Inflammatory macrophage treated with lipopolysaccharide for 1 hour (primary cell): ENCODE results near the gene CD52.
A peak's percentile ranks its signal among the peaks of the same experiment; 100 is the strongest.
"Not testable (repeated sequence)": the region's sequence is repeated elsewhere in the genome, so short reads cannot be mapped to it uniquely, and the experiment has no call there.

Experiments used
- DNase-seq, 2 donors: peaks; one replicate each; pipeline ENCODE4 v3.0.0-alpha.2; 2020 to 2022

CD52 gene

DNA sequence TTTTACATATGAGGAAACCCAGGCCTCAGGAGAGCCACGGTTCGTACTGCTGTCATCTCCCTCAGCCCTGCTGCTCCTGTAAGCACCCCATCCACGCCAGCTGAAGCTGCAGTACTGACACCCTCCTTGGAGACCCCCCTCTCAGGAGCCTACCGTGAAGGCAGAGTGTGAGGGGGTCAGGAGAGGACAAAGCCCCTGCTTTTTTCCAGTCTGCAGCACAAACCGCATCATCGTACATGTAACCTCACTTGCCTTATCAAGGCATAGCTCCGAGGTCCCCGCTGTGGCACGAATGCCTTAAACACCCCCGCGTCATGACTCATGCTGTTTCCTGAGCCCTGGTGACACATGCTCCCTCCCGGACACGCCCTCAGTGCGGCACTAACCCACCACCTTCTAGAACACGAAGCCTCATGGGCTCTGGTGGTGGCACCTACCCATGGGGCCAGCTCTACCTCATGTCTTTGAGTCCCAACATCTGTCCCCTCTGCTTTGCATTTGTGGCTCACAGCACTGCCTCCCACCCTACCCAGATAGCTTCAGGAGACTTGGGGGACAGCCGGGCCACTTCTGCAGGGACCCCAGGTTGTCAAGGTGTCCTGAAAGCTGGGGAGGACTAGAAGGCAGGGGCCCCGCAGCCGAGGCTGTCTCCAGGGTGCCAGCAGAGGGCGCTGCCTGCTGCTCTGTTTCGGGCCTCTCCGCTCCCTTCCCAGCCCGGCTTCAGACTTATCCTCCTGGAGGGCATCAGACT is 33.0 kb upstream of the CD52 start:
- peak; percentile 89 to 94 for DNase-seq

DNA sequence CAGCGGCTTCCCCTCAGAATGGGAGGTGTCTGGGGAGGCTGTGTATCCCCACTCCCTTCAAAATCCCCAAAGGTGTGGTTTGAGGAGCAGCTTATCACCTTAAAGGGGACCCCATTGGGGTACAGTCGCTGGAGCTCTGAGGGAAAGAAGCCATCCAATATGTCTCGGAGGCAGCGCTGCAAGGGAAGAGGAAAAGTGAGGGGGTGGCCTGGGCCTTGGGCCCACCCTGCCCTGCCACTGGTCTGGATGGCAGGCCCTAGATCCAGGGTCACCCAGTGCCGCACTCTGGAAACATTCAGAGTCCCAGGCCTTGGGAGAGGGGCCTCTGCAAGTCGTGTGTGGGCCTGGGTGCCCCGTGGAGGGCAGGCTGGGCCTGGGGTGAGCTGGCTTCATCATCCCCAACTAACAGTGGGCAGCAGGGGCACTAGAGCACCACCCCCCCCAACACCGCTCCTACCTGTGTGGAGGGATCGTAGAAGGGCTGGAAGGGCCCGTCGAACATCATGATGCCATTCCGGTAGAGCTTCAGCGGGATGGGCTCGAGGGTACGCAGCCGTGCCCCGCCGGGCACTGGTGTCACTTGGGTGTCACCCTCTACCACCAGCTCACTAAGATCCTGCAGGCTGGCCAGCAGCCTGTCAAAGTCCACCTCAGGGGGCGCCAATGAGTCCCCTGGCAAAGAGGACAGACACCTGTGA is 32.2 kb upstream of the CD52 start:
- no peak for DNase-seq

DNA sequence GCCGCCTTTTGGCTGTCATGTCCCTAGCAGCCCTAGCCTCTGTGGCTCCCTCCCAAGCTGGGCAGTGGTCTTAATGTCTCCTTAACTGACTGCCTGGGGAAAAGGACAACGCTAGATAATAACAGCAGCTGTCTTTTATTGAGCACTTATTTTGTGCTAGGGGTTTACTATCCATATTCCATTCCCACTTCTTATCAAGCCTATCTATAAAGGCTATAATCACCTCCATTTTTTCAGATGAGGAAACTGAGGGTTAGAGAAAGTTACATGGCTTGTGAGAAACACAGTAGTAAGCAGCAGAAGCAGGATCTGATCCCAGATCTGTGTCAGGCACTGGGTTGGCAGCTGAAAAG is 31.7 kb upstream of the CD52 start:
- DNase-seq, result no peak

DNA sequence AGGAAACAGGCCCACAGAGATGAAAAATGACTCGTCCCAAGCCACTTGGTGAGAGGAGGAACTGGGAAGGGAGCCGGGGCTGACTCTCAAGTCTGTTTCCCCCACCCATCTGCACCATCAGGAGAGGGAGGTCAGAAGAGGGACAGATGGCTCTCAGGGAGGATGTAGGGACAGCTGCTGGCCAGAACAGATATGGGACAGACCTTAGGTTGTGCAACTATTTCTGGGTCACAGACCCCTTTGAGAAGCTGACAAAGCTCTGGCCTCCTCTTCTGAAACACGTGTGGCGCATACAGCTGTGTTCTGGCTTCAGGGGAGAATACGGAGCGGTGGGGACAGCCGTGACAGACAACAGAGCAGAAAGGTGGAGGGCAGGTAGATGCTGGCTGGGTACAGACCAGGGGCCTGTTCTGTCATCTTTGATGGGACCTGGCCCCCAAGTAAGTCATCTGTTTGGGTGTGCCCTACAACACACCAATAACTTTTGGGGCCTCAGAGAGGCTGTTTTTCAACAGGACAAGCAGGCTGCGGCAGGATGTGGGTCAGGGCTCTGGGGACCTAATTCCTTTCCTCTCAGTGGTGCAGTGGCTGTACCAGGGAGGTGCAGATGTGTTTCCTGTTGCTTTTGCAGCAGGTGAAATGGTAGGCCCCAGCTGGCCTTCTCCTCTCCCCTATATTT is 30.6 kb upstream of the CD52 start:
- DNase-seq, result peak in 1 of 2 donors; percentile 47

DNA sequence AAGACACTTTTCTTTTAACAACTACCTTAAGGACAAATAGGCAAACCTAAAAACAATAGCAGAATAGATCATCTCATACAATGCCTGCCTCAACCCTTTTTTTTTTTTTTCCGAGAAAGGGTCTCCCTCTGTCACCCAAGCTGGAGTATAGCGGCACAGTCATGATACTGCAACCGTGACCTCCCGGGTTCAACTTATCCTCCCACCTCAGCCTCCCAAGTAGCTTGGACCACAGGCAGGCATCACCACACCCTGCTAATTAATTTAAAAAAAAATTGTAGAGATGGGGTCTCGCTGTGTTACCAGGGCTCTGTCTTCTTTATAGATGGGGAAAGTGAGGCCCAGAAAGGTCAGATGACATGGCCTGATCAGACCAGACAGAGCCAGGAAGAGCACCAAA is 29.9 kb upstream of the CD52 start:
- no peak for DNase-seq

DNA sequence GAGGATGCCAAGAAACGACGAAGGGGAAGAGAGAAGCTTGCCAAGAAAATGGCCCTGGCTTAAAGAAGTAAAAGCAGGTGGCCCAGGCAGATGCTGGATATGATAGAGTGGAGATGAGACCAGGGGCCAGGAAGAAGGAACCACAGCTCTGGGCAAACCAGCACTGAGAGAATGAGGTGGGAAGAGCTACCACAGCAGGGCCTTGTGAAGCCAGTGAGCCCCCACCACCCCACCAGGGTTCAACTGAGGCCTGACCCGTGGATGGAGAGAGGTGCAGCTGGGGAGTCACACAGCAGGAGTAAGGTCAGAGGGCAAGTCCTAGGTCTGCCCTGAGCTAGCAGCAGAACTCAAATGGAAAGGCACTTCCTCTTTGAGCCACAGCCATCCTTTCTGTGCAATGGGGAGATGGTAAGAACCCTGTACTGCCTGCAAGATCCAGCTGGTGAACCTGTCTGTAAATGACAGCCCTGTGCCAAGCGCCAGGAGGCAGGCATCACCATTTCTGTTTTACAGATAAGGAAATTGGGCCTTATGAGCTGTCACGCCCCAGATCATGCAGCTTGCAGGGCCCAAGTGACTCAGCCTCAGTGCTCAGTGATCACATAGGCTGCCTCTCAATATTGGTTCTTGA is 29.3 kb upstream of the CD52 start:
- peak; percentile 45 to 67 for DNase-seq

DNA sequence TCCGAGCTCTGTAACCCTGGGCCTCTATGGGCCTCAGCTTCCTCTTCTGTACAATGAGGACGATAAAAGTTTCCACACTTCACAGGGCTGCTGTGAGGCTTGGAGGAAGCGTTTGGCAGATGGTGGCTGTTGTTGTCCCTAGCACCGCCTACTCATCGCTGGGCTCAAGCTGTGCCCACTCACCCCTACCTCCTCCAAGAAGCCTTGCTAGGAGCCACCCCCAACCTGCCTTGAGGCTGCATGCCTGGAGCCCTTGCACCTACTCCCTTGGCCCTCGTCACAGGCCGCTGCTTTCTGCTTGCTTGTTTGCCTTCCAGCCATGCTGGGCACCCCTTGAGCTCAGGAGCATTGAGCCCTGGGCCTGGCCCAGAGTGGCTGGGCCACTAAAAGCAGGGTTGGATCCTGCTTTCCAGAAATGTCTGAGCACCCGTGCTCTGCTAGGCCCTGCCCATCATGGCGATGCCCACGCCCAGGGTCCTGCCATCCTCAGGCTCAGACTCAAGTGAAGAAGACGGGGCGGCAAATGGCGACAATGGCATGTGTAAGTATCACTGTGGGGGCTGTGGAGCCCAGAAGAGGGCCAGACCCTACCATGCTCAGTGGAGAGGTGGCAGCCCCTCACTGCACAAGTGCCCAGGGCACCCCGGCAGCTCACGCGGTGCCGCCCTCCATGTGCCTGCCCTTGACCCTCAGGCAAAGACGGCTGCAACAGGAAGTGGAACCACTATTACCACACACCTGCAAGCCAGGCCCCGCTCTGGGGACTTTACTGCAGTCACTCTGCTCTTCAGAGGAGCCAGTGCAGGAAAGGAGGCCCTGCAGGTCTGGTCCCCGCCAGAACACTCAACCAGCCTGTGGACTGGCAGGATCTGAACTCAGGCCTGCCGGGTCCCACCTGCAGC is 28.3 kb upstream of the CD52 start:
- DNase-seq, result peak; percentile 78 to 88

DNA sequence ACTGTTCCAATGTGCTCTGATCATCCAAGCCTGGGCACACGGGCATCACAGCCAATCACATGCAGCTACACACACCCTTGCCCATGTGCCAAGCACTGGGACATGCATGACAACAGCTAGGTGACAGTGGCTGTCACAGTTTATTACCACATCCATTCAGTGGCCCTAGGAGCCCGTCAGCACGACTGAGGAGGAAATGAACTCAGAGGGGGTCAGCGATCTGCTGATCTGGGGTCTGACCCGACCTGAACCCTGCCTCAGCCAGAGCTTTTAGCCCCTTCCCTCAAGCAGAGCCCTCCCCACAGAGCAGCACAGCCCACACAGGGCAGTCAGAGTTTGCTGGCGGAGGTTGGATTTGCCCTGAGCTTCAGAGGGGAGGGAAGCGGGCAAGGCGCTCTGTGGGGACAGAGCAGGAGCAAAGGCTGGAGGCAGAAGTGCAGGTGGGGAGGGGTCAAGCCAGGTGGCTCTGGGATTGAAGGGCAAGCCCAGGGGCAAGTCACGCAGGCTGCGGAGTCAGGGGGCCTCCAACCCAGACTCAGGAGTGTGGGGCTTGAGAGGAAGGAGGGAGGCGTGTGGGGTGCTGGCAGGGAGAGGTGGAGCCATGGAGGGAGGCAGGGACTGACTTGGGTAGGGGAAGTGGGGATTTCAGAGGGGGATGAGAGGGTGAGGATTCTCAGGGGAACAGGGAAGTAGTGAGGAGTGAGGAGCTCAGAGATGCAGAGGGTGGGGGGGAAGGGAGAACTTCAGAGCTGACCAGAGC is 27.5 kb upstream of the CD52 start:
- DNase-seq, result peak; percentile 59 to 79

DNA sequence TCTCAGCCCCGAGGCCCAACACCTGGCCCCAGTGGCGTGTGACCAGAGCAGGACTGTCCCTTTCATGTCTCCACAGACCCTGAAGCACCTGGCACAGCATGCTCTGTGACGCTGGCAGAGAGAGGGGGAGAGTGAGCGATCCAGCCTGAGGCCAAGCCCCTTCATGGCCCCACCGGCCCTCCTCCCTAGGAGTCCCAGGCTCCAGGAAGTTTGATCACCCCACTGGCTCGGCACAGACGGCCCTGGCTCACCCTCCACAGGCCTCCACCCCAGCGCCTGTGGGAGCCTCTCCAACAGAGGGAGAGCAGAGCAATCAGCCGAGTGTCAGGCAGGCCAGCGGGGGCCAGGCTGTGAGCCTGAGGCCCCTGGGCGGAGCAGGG is 26.9 kb upstream of the CD52 start:
- no peak for DNase-seq

DNA sequence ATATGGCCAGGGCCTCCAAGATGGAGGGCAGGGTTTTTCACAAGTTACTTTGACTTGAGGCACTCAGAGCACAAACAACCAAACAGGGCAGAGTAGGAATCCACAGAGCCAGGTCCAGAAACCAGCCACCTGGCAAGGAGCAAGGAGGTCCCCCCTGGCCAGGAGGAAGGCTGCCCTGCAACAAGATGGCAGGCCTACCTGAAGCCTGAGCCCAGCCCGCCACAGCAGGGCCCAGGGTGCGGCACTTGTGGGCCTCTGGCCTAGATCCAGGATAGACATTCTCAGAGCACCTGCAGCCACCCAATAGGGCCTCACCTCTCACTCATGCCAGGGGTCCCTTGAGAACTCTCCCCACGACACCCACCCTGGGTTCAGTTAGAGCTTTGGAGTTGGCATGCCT is 26.3 kb upstream of the CD52 start:
- no peak for DNase-seq

DNA sequence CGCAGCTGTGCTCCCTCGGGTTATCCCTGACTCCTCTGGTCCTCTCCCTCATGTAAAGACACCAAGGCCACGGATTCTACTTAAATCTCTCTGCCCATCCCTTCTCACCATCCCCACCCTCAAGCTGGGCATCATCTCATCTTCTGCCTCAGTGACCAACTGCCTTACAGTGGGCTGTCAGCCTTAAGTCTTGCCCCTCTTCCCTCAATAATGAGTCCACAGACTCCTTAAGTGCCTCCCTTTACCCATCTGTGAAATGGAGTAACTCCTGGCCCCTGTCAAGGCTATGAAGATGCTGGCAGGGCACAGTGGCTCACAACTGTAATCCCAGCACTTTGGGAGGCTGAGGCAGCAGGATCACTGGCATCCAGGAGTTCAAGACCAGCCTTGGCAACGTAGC is 25.8 kb upstream of the CD52 start:
- no peak for DNase-seq

DNA sequence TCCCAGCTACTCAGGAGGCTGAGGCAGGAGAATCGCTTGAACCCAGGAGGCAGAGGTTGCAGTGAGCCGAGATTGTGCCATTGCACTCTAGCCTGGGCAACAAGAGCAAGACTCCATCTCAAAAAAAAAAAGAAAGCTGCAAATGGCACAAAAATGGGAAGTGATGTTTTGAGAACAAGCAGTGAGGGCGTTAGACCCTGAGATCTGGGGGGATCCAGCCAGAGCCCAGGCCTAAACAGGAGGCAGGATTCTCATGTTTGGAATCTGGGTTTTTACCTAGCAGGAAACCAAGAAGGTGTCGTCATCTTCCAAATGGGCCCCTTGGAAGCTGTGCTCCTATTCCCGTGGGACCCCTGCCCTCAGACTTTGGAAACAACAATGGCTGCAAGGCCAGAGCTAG is 25.0 kb upstream of the CD52 start:
- not testable (repeated sequence) for DNase-seq

DNA sequence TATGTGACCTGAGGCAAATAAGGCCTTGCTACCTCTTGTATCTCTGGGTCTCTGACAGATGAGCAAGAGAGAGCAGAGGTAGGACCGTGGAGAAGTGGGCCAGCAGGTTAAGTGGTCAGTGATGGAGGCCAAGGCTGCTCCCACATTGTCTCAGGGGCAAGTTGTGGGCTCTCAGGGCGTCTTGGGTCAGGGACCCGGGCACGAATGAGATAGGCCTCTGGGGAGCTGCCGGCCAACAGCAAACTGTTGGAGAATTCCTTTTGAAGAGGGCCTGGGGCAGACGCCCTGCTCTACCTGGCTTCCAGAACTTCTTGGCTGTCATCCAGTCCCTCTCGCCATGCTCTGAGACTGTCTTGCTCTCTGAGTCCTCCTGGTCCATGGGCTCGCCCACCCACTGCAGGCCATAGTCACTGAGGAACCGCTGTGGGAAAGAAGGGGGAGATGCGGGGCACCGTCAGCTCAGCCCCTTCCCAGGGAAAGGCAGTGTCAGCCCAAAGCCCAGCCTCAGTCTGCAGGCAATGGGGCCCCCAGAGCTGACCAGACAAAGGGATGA is 23.8 kb upstream of the CD52 start:
- no peak for DNase-seq

DNA sequence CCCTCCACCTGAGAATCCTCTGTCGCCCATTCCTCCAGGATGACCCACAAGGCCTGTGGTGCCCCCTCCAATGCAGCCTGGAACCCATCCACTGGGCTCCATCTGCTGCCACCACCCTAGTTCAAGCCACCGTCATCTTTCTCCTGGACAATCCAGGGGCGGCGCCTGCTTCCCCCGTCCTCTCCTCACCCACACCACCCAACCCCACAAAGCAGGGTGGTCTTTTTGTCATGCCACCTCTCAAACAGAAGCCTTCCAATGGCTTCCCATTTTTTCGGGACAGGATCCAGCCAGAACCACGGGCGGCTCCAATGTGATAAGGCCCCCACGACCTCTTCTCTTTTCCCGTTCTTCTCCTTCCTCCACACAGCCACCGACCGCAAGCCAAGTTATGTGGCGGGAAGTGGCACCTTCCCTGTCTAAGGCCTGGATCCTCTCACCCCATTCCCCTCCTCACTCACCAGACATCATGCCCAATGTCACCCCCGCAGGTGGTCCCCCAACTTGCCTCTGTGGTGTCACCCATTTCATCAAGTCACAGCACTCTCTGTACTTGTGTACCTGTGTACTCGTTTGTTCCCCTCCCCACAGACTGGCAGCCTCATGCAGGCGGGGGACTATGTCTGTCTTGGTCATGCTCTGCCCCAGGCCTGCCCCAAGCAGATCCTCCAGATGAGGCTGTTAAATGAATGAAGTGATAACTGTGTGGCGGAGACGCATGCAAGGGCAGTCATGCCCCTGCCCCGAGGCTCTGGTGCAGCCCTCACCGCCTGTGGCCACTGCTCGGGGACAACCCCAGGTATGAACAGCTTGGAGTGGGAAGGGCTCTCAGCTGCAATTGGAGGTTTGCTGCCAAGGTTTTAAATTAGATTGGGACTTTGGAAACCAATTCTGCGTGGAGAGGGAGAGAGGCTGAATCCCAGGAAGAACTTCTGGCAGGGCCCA is 22.3 kb upstream of the CD52 start:
- DNase-seq, result no peak

DNA sequence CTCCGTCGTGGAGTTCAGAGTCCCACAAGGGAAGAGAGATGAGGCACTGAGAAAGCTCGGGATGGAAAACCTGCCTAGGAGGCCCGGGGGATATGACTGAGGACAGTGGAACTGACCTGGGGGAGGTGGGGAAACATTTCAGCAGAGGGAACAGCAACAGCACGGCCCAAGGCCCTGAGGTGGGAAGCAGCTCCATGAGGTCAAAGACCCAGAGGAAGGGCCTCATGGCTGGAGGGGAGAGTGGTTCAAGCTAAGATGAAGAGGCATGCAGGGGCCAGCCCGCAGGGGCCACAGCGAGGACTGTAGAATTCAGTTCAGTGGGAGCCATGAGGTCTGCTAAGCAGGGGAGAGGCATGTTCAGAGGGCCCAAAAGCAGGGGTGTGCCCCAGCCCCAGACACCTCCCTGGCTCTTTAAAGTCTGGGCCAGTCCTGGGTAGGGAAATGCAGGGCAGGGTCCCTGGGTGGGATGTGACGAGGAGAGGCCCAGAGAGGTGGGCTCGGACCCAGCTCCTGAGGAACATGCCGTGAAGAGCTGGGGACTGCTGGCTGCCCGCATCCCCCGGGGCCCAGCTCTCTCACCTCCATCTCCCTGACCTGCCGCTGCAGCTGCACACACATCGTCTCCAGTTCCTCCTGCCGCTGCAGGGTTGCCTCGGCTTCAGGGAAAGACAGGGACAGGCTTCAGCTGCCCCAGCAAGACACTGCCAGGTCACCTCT is 21.3 kb upstream of the CD52 start:
- DNase-seq, result no peak

DNA sequence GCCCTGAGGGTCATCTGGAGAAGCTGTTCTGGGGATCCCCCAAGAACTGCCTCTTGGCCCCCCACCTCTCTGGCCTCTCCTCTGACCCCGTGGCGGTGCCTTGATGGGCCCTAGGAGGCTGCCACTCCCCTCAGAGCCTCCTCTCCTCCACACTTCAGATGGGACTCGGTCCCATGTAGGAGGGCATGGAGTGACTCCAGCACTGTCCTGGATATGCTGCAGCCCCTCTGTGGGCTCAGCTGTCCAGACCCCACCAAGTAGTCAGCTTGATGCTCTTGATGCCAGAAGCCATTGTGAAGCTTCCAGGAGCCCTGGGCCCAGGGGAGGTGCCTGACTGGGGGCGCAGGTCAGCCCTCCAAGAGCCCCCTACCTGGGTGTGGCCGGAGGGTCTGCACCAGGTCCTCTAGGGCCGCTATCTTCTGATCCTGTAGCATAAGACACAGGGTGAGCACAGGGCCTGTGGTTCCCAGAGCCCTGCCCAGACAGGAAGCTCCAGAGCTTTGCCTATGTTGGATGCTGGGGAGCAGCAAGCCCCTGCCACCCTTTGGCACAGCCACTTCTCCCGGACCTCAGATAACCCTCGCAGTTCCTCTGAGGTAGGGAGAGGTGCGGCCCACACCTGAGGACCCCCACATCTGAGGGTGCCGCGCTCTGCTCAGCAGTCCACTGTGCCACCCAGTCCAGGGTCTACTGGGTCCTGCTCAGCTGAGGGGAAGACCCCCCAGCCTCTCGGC is 20.5 kb upstream of the CD52 start:
- DNase-seq, result no peak

DNA sequence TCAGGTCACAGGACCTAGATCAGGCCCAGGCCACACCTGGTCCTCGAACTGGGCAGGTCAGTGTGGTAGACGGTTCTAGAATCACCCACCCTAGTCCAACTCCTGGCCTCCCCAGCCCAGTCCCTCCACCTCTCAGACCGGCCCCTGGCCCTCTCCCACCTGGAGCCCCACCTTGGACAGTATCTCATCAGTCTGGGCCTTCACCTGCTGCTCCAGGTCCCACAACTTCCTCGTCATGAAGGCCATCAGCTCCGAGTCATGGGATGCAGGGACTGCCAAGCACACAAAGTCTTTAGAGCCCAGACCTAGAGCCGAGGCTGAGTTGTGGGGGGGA is 20.0 kb upstream of the CD52 start:
- DNase-seq, result no peak

DNA sequence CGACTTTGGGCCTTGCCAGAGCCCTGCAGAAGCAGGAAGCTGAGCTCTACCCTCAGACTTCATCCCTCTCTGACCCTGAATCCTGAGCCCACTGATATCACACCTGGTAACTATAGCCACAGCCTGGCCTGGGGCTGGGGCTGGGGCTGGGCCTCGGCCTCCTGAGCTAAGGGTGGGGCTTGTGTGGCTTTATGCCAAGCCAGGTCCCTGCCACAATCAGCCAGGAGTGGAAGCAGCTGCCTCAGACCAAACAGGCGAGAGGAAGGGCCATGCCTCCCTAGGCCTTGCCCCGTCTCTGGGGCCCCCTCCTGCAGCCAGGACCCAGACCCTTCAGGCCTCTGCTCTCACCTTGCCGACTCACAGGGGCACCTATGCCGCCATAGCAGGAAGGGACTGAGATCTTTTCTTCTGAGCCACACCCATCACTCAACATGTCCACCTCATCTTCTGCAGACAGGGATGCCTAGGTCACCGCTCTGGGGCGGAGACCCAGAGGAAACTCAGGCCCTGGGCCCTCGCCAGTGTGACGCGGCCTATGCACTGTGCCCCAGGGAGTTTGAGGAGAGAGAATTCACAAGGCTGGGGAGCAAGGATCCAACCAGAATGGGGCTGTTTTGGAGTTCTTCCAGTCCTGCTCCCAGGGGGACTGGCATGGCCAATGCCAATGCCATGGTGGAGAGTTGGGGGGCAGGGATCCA is 17.0 kb upstream of the CD52 start:
- no peak for DNase-seq
